Pancreas (tissue), 10 donors: ENCODE measurements around the gene GPATCH1. TPM values are rescaled to one million over a fixed set of nuclear protein-coding genes. Genes with fewer than 3 reads are reported as not detected.

ENCODE experiments used
- ATAC-seq, 4 donors: fragments of 200-7000 bp; cut with Tn5 transposase; one replicate each; pipeline versions ENCODE4 v1.8.0 to v1.9.1; 2020; ENCODE audit warnings: mild to moderate bottlenecking in 4 of 4, moderate library complexity in 4 of 4
- DNase-seq, 6 donors: peaks; one replicate each; pipeline ENCODE4 v3.0.0-alpha.2; 2020
- FAIRE-seq: peaks from 2 replicates; lab custom pipeline; 2012; peaks lifted over from hg19 to GRCh38; lab: Jason Lieb, UNC
- H3K27ac ChIP-seq, 4 donors: fragments of 200-600 bp; sonication (generic); 1 replicate in 3 of 4; 2 replicates in 1 of 4; pipeline versions ENCODE4 v1.5.0 to v1.8.0; 2020
- H3K27me3 ChIP-seq, 4 donors: fragments of 200-600 bp; one replicate each; pipeline ENCODE4 v1.8.0; 2021
- H3K36me3 ChIP-seq, 3 donors: fragments of 200-600 bp; sonication (generic) in 1 of 3; one replicate each; pipeline versions ENCODE4 v1.5.0 to v1.8.0; 2020 to 2021
- H3K4me1 ChIP-seq, 3 donors: fragments of 200-600 bp; one replicate each; pipeline ENCODE4 v1.8.0; 2021
- H3K4me3 ChIP-seq, 4 donors: fragments of 200-600 bp; sonication (generic) in 2 of 4; one replicate each; pipeline versions ENCODE4 v1.5.0 to v1.8.0; 2020 to 2021
- H3K9me3 ChIP-seq, 4 donors: fragments of 200-600 bp; one replicate each; pipeline ENCODE4 v1.8.0; 2021
- WGBS, 2 donors: extraction: QIAGEN DNeasy Blood & Tissue Kit; methylation state at CpG; one replicate each; pipeline ENCODE4 v1.1.7; 2013; 5-methylcytosine and 5-hydroxymethylcytosine counted together
- intact Hi-C, 3 donors: fragments of 100-400 bp; cut with DNase I; formaldehyde crosslinking; loops; one replicate each; pipeline versions ENCODE4 v1.11.1 to v1.14.2; 2022
- polyA plus RNA-seq, 2 donors: library from polyadenylated mRNA; stranded (reverse); fragments of 200-250 nt; gene quantifications; one replicate each; pipeline ENCODE4 v1.2.3, GENCODE V29; 2013
- total RNA-seq, 6 donors: library from RNA; stranded (reverse); fragmentation: NEBNext Ultra II Directional in 4 of 6; extraction: Animal tissue kit (Norgen Biotek cat#: 25700) in 4 of 6; gene quantifications; one replicate each; pipeline versions ENCODE4 v1.2.1 to v1.2.4, GENCODE V29; 2021 to 2023
- TF ChIP-seq, protein P1 (sequence below), 4 donors: fragments of 200-600 bp; sonication (generic) in 3 of 4; IDR thresholded peaks; one replicate each; pipeline versions ENCODE4 v1.5.0 to v1.8.0; 2021; ENCODE audit warnings: antibody characterized with exemption in 4 of 4
- donor health status: healthy with polysubstance abuse.
- donor health status: DM: no; HTN: no; CAD: no; lungs with moderate emphysema.
- donor health status: DM: no; HTN: no; CAD: no.
- donor health status: control.
- donor health status: control.
- donor health status: Bipolar disorder and iron deficiency.
- donor health status: DM: yes; HTN: yes; CAD: no.
- donor health status: DM: no; HTN: no; CAD: no.
- donor health status: DM: no; HTN: no; CAD: no.
- donor health status: DM: yes; HTN: yes; CAD: no.

The GPATCH1 gene
- total and polyA plus RNA-seq, 8 donors, result 3.0 to 6.1 (median 4.0) TPM

DNA sequence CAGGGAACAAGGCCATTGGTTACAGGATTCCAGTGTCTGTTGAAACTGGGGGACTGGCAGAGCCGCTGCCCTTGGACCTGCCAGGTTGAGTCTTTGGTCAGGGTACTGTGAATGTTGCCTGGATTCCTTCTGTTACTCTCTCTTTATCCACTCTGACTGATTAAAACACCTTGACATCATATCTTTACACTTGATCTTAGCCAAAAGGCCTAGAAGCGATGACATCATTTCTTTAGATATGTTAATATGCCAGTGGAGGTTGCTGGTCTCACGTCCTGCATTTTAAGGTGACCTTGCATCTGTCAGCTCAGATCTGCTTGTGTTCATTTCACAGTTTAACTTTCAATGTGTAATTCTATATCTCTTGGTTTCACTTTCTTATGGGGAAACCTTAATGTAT is 9.2 kb downstream of the GPATCH1 start:
- Histone ChIP-seq H3K4me3 (no peak overlapping the region), H3K4me1 (no peaks in the 10 kb centered on the region), H3K27me3 (no peaks in the 10 kb centered on the region), H3K9me3 (no peaks in the 10 kb centered on the region), H3K36me3 (peaks cover 0 to 66% (median 28%) of the 10 kb centered on the region in 3 donors), H3K27ac (no peak overlapping the region)
- WGBS, 2 donors, result 81 to 85% methylated on average over 3 of the region's 3 CpGs
- ATAC-seq, result no peak
- no peak for DNase-seq
- TF ChIP-seq, protein P1, sequence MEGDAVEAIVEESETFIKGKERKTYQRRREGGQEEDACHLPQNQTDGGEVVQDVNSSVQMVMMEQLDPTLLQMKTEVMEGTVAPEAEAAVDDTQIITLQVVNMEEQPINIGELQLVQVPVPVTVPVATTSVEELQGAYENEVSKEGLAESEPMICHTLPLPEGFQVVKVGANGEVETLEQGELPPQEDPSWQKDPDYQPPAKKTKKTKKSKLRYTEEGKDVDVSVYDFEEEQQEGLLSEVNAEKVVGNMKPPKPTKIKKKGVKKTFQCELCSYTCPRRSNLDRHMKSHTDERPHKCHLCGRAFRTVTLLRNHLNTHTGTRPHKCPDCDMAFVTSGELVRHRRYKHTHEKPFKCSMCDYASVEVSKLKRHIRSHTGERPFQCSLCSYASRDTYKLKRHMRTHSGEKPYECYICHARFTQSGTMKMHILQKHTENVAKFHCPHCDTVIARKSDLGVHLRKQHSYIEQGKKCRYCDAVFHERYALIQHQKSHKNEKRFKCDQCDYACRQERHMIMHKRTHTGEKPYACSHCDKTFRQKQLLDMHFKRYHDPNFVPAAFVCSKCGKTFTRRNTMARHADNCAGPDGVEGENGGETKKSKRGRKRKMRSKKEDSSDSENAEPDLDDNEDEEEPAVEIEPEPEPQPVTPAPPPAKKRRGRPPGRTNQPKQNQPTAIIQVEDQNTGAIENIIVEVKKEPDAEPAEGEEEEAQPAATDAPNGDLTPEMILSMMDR (IDR thresholded peaks at IDR 0.05), result no peak
- intact Hi-C loops, result no loop called here
- FAIRE-seq, result no peak

DNA sequence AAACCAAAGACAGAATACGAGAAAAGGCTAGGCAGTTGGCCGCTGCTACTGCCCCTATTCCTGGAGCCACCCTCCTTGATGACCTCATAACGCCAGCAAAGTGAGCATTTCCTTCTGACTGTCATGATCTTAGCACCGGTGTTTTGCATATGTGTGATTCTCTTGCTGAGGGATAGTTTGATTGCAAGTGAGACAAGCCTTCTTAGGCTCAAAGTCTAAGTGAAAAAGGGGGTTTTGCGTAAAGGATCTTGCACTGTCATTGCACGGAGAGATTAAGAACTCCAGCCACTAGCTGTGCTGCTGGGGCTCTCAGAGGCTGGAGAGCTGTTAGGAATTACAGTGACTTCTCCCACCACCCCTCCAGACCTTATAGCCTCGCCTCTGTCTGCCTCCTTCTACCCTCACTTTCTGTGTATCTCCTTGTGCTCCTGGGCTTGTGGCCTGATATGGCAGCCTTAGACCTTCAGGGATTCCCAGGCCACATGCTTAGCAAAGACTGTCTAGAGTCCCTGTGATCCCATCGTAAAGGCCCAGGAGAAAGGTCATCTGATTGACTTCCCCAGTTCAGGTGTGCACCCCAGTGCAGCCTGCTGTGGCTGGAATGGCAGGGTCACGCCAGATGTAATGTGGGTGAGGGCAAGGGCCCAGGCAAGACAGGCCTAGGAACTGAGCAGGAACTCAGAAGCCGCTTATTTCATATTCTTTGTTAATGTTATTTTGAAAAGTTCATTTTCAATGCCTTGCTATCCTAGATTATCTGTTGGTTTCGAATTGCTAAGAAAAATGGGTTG is 12.6 kb downstream of the GPATCH1 start:
- H3K27me3 ChIP-seq, result no peaks in the 10 kb centered on the region
- H3K27ac ChIP-seq, result no peak overlapping the region
- TF ChIP-seq, protein P1 (IDR thresholded peaks at IDR 0.05), result no peak
- H3K4me3 ChIP-seq, result no peak overlapping the region
- intact Hi-C loops, result no loop called here
- H3K36me3 ChIP-seq, result peaks cover 0 to 82% (median 36%) of the 10 kb centered on the region in 3 donors
- no peak for DNase-seq
- no peaks in the 10 kb centered on the region for H3K9me3 ChIP-seq
- H3K4me1 ChIP-seq, result no peaks in the 10 kb centered on the region
- 90 to 91% methylated on average over 11 of the region's 11 CpGs for WGBS, 2 donors
- no peak for FAIRE-seq
- no peak for ATAC-seq

DNA sequence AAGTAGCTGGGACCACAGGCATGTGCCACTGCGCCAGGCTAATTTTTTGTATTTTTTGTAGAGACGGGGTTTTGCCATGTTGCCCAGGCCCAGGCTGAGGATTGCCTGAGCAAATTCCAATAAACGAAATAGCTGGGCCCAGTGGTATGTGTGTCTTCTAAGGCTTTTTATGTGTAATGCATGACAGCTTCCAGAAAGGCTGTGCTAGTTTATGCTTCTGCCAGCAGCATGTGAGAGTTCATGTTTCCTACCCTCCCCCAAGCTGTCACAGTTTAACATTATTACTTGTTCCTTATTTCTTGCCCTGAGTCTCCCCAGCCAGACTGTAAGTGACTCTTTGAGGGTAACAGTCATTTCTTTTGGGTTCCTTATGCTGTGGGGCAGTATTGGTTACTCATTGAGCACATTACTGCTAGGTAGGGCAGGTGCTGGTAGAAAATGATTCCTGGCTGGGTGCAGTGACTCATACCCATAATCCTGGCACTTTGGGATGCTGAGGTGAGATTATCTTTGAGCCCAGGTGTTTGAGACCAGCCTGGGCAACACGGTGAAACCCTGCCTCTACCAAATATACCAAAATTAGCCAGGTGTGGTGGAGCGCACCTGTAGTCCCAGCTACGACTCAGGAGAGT is 13.6 kb downstream of the GPATCH1 start:
- Histone ChIP-seq H3K36me3 (peaks cover 0 to 72% (median 28%) of the 10 kb centered on the region in 3 donors), H3K4me3 (no peak overlapping the region)

DNA sequence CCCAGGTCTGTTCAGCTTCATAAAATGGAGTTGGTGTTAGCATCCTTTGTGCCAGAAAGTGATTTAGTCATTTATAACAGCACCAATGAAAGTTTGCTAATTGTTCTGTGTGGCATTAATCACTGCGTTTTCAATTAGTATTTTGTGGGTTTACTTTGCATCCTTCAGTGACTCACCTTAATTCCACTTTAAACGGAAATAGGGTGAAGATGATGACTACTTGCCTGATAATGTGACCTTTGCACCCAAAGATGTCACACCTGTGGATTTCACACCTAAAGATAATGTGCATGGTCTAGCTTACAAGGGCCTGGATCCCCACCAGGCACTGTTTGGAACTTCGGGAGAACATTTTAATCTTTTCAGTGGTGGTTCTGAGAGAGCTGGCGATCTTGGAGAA is 15.0 kb downstream of the GPATCH1 start:
- WGBS, 2 donors, result 60 to 68% methylated on average over 4 of the region's 4 CpGs
- TF ChIP-seq, protein P1 (IDR thresholded peaks at IDR 0.05), result no peak
- peaks cover 0 to 58% (median 18%) of the 10 kb centered on the region in 3 donors for H3K36me3 ChIP-seq

More for the DNA sequence above, 13.6 kb downstream of the GPATCH1 start:
- DNase-seq (no peak), FAIRE-seq (no peak), ATAC-seq (no peak)
- no peak overlapping the region for H3K27ac ChIP-seq
- intact Hi-C loops, result no loop called here
- 93 to 99% methylated on average over 6 of the region's 6 CpGs for WGBS, 2 donors
- no peaks in the 10 kb centered on the region for H3K4me1 ChIP-seq
- H3K9me3 ChIP-seq, result no peaks in the 10 kb centered on the region
- TF ChIP-seq, protein P1 (IDR thresholded peaks at IDR 0.05), result no peak
- no peaks in the 10 kb centered on the region for H3K27me3 ChIP-seq

More for the DNA sequence above, 15.0 kb downstream of the GPATCH1 start:
- no peak for DNase-seq
- Histone ChIP-seq H3K27ac (no peak overlapping the region), H3K4me1 (no peaks in the 10 kb centered on the region), H3K4me3 (no peak overlapping the region), H3K9me3 (no peaks in the 10 kb centered on the region), H3K27me3 (no peaks in the 10 kb centered on the region)
- intact Hi-C loops, result no loop called here
- no peak for FAIRE-seq
- no peak for ATAC-seq
